PC-9 (cell line): ENCODE measurements around the gene FSTL1. TPM values are rescaled to one million over a fixed set of nuclear protein-coding genes. Genes with fewer than 3 reads are reported as not detected.

ENCODE experiments used
- BruUV-seq: library from RNA; stranded (reverse); fragments of 400-500 nt; replicated peaks from 2 replicates; lab custom pipeline; 2021; lab: Mats Ljungman, UMichigan
- CTCF ChIA-PET: fragments of 300-600 bp; sonication (Branson Sonifier 250); formaldehyde crosslinking; loops from one replicate; lab custom pipeline; 2022; ENCODE audit warnings: antibody characterized with exemption; lab: Charles Lee
- POLR2A ChIA-PET: fragments of 300-600 bp; sonication (Branson Sonifier 250); formaldehyde crosslinking; loops from one replicate; lab custom pipeline; 2022; ENCODE audit warnings: antibody characterized with exemption; ENCODE audit not compliant: unreplicated experiment; lab: Charles Lee
- DNase-seq, 2 experiments: peaks; one replicate each; pipeline versions ENCODE4 v3.0.0 to v3.0.0-alpha.2; 2015 to 2022; ENCODE audit warnings: mixed read lengths in 1 of 2
- H2AFZ ChIP-seq: fragments of 200-600 bp; sonication (generic); 2 replicates; pipeline ENCODE4 v1.8.1; 2017; ENCODE audit warnings: antibody characterized with exemption
- H3F3A ChIP-seq: fragments of 200-600 bp; sonication (generic); 2 replicates; pipeline ENCODE4 v1.8.1; 2017; ENCODE audit warnings: antibody characterized with exemption, mild to moderate bottlenecking, low read depth; ENCODE audit not compliant: insufficient read depth
- H3K27ac ChIP-seq: fragments of 200-600 bp; sonication (generic); 2 replicates; pipeline ENCODE4 v1.6.1; 2016; ENCODE audit warnings: mixed run types
- H3K27me3 ChIP-seq: fragments of 200-600 bp; sonication (generic); 2 replicates; pipeline ENCODE4 v1.6.1; 2016; ENCODE audit warnings: low read depth, mixed run types; ENCODE audit not compliant: insufficient read depth
- H3K36me3 ChIP-seq: fragments of 200-600 bp; sonication (generic); 2 replicates; pipeline ENCODE4 v1.6.1; 2016; ENCODE audit warnings: low read depth, mixed run types
- H3K4me1 ChIP-seq: fragments of 200-600 bp; sonication (generic); replicated peaks from 2 replicates; pipeline ENCODE4 v1.6.1; 2016; ENCODE audit warnings: mixed run types; ENCODE audit not compliant: insufficient read depth
- H3K4me2 ChIP-seq: fragments of 200-600 bp; sonication (generic); 2 replicates; pipeline ENCODE4 v1.6.1; 2017; ENCODE audit warnings: mixed run types
- H3K4me3 ChIP-seq: fragments of 200-600 bp; sonication (generic); 2 replicates; pipeline ENCODE4 v1.6.1; 2016; ENCODE audit warnings: mixed run types
- H3K79me2 ChIP-seq: fragments of 200-600 bp; sonication (generic); 2 replicates; pipeline ENCODE4 v1.6.1; 2017; ENCODE audit warnings: low read depth, mixed run types
- H3K9me2 ChIP-seq: fragments of 200-600 bp; sonication (generic); 2 replicates; pipeline ENCODE4 v1.8.1; 2017; ENCODE audit warnings: mild to moderate bottlenecking; ENCODE audit not compliant: insufficient read depth
- H3K9me3 ChIP-seq: fragments of 200-600 bp; sonication (generic); 2 replicates; pipeline ENCODE4 v1.8.1; 2016; ENCODE audit warnings: low read depth; ENCODE audit not compliant: insufficient read depth
- H4K20me1 ChIP-seq: fragments of 200-600 bp; sonication (generic); 2 replicates; pipeline ENCODE4 v1.8.1; 2017; ENCODE audit not compliant: insufficient read depth
- CTCF ChIP-seq: fragments of 200-600 bp; sonication (generic); conservative IDR thresholded peaks from 2 replicates; pipeline ENCODE4 v1.6.1; 2017; ENCODE audit warnings: mixed run types, antibody characterized with exemption, mild to moderate bottlenecking, moderate library complexity
- EZH2 ChIP-seq: fragments of 200-600 bp; sonication (generic); IDR thresholded peaks from 2 replicates; pipeline ENCODE4 v1.8.0; 2017; ENCODE audit warnings: antibody characterized with exemption, low read depth
- intact Hi-C: fragments of 100-400 bp; cut with micrococcal nuclease; formaldehyde crosslinking; loops from one replicate; pipeline ENCODE4 v1.10.0; 2022; ENCODE audit not compliant: unreplicated experiment
- total RNA-seq: library from RNA; stranded (reverse); gene quantifications from 2 replicates; pipeline ENCODE4 v1.2.3, GENCODE V29; 2021

Gene FSTL1
- total RNA-seq, 1 experiment from 2014 or later: 225 TPM

DNA sequence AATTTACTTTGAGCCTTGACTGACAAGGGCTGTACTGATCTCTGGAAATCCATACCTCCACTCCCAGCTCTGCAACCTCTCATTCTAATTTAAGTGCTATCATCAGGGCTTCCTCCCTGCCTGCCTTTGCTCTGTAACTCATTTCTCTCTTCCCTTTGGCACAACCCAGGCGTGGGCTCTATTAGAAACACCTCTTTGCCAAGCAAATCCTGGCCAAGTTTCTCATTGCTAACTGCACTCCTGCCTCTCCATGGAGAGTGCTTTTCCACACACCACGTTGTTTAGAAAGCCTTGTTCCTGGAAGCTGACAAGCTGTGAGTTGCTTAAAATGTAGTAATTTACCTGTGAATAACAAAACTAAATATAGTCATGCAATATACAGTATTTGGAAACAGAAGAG, 20.1 kb upstream of the FSTL1 start:
- no TSS peak for BruUV-seq
- Histone ChIP-seq H3F3A (peaks cover 14% of the 10 kb centered on the region), H3K27me3 (no peaks in the 10 kb centered on the region), H2AFZ (no peak overlapping the region), H3K9me3 (no peaks in the 10 kb centered on the region), H3K4me2 (0 out of 2 replicates have a peak overlapping the region, but pooled peaks have one; percentile 0), H3K79me2 (no peaks in the 10 kb centered on the region), H3K9me2 (no peaks in the 10 kb centered on the region), H3K36me3 (no peaks in the 10 kb centered on the region), H3K4me1 (peaks cover 50% of the 10 kb centered on the region), H3K27ac (peak overlapping the region; percentile 99; the same call in 1 of the 2 replicates), H4K20me1 (no peaks in the 10 kb centered on the region), H3K4me3 (no peak overlapping the region)
- TF ChIP-seq EZH2 (no peak), CTCF (no peak)
- POLR2A ChIA-PET: interaction anchor here (0.7 kb wide), 1 partner anchor 1007 kb away, joined by 3 read pairs; the partner anchor contains the start of gene TMEM39A
- intact Hi-C loops: no loop called here
- DNase-seq: no peak
- CTCF ChIA-PET: no interaction called here

GRCh38 chr3:120469882-120470301, 19.1 kb upstream of the FSTL1 start:
- ChIA-PET POLR2A (interaction anchor here (0.6 kb wide), 1 partner anchor 374 kb away, joined by 3 read pairs; no protein-coding TSS in a partner anchor), CTCF (no interaction called here)
- peaks cover 50% of the 10 kb centered on the region for H3K4me1 ChIP-seq
- no peaks in the 10 kb centered on the region for H4K20me1 ChIP-seq
- no peaks in the 10 kb centered on the region for H3K79me2 ChIP-seq
- H3F3A ChIP-seq: peaks cover 14% of the 10 kb centered on the region
- H3K9me2 ChIP-seq: no peaks in the 10 kb centered on the region
- no peaks in the 10 kb centered on the region for H3K36me3 ChIP-seq
- intact Hi-C loops: loop anchor here (1.0 to 2.0 kb wide), 6 partner anchors 21 to 89 kb away; no protein-coding TSS in a partner anchor
- no peaks in the 10 kb centered on the region for H3K27me3 ChIP-seq
- TSS peak; percentile 98 for BruUV-seq
- TF ChIP-seq CTCF: no peak
- TF ChIP-seq EZH2: no peak
- H3K4me3 ChIP-seq: peak overlapping the region; percentile 21; the same call in 1 of the 2 replicates
- no peaks in the 10 kb centered on the region for H3K9me3 ChIP-seq
- DNase-seq: peak in 1 of 2 experiments; percentile 19
- H3K4me2 ChIP-seq: peak overlapping the region; percentile 79
- H3K27ac ChIP-seq: peak overlapping the region; percentile 99
- H2AFZ ChIP-seq: peak overlapping the region; percentile 76

- BruUV-seq: no TSS peak
- peak overlapping the region; percentile 79 for H3K4me2 ChIP-seq
- POLR2A ChIA-PET: interaction anchor here (0.6 kb wide), 2 partner anchors 20 to 374 kb away, joined by 3 to 5 read pairs; no protein-coding TSS in a partner anchor
These were observed 18.6 kb upstream of the FSTL1 start for GRCh38 chr3:120469440-120469839.

More at GRCh38 chr3:120469440-120469839, 18.6 kb upstream of the FSTL1 start:
- peak; percentile 80 to 95 for DNase-seq
- H4K20me1 ChIP-seq: no peaks in the 10 kb centered on the region
- no peaks in the 10 kb centered on the region for H3K79me2 ChIP-seq
- peak overlapping the region; percentile 76; the same call in 1 of the 2 replicates for H2AFZ ChIP-seq
- TF ChIP-seq CTCF (no peak), EZH2 (no peak)
- intact Hi-C loops: loop anchor here (1.0 to 2.0 kb wide), 6 partner anchors 21 to 90 kb away; no protein-coding TSS in a partner anchor
- no peaks in the 10 kb centered on the region for H3K36me3 ChIP-seq
- no peaks in the 10 kb centered on the region for H3K9me3 ChIP-seq
- H3K9me2 ChIP-seq: no peaks in the 10 kb centered on the region
- H3F3A ChIP-seq: peaks cover 14% of the 10 kb centered on the region
- peaks cover 50% of the 10 kb centered on the region for H3K4me1 ChIP-seq
- H3K4me3 ChIP-seq: peak overlapping the region; percentile 36; the same call in 1 of the 2 replicates
- CTCF ChIA-PET: no interaction called here
- H3K27ac ChIP-seq: peak overlapping the region; percentile 99
- H3K27me3 ChIP-seq: no peaks in the 10 kb centered on the region
